ENCODE results near the gene LCLAT1.

LCLAT1 gene

GRCh38 chr2:30445266-30445821, 1.7 kb upstream of the LCLAT1 start:
- TF ChIP-seq EZH2 (IDR thresholded peaks at IDR 0.05; ENCODE audit: borderline replicate concordance, low read depth, low read length, severe bottlenecking) (no peak), CTCF (IDR thresholded peaks at IDR 0.05; ENCODE audit: borderline replicate concordance, extremely low read depth, low read length, poor library complexity, severe bottlenecking) (no peak)
- DNase-seq, result no peak
- H3K36me3 ChIP-seq (ENCODE audit: insufficient read depth, low read length), result peaks cover 3% of the 10 kb centered on the region; the same call in 1 of the 2 replicates
- H3K9me3 ChIP-seq (ENCODE audit: insufficient read depth, low read length, severe bottlenecking), result no peaks in the 10 kb centered on the region
- H3K4me1 ChIP-seq (ENCODE audit: insufficient read depth, low read length), result peaks cover 22% of the 10 kb centered on the region
- peaks cover 34% of the 10 kb centered on the region for H3K79me2 ChIP-seq (ENCODE audit: insufficient read depth, low read length)
- no peak overlapping the region for H3K4me3 ChIP-seq (ENCODE audit: low read depth in 1 of 2, low read length in 2 of 2)
- H3K9ac ChIP-seq (ENCODE audit: low read depth, low read length), result no peak overlapping the region
- no peak overlapping the region for H3K4me2 ChIP-seq (ENCODE audit: insufficient read depth, low read length)
- no peaks in the 10 kb centered on the region for H4K20me1 ChIP-seq (ENCODE audit: insufficient read depth, low read length)
- H3K27ac ChIP-seq (ENCODE audit: low read length), result no peak overlapping the region
- no peaks in the 10 kb centered on the region for H3K27me3 ChIP-seq (ENCODE audit: insufficient read depth, low read length, poor library complexity)
- ATAC-seq (ENCODE audit: insufficient read depth, low read depth), result no peak
- no peak overlapping the region for H2AFZ ChIP-seq (ENCODE audit: low read depth, low read length)

GRCh38 chr2:30446602-30447148, 371 bp upstream of the LCLAT1 start:
- Histone ChIP-seq H3K36me3 (ENCODE audit: insufficient read depth, low read length) (peaks cover 7% of the 10 kb centered on the region; the same call in 1 of the 2 replicates), H4K20me1 (ENCODE audit: insufficient read depth, low read length) (no peaks in the 10 kb centered on the region), H3K9ac (ENCODE audit: low read depth, low read length) (peak overlapping the region; percentile 89), H3K79me2 (ENCODE audit: insufficient read depth, low read length) (peaks cover 44% of the 10 kb centered on the region), H2AFZ (ENCODE audit: low read depth, low read length) (peak overlapping the region; percentile 95), H3K27me3 (ENCODE audit: insufficient read depth, low read length, poor library complexity) (no peaks in the 10 kb centered on the region), H3K9me3 (ENCODE audit: insufficient read depth, low read length, severe bottlenecking) (no peaks in the 10 kb centered on the region), H3K4me2 (ENCODE audit: insufficient read depth, low read length) (peak overlapping the region; percentile 95), H3K4me1 (ENCODE audit: insufficient read depth, low read length) (peaks cover 22% of the 10 kb centered on the region), H3K4me3 (ENCODE audit: low read depth in 1 of 2, low read length in 2 of 2) (peak overlapping the region; percentile 46 to 97), H3K27ac (ENCODE audit: low read length) (peak overlapping the region; percentile 82)
- DNase-seq, result no peak
- TF ChIP-seq CTCF (IDR thresholded peaks at IDR 0.05; ENCODE audit: borderline replicate concordance, extremely low read depth, low read length, poor library complexity, severe bottlenecking) (no peak), EZH2 (IDR thresholded peaks at IDR 0.05; ENCODE audit: borderline replicate concordance, low read depth, low read length, severe bottlenecking) (no peak)
- 0 out of 3 replicates have a peak, but pooled peaks have one; percentile 15 for ATAC-seq (ENCODE audit: insufficient read depth, low read depth)

GRCh38 chr2:30448308-30448707, 1.3 kb downstream of the LCLAT1 start:
- H3K36me3 ChIP-seq (ENCODE audit: insufficient read depth, low read length), result peaks cover 7% of the 10 kb centered on the region; the same call in 1 of the 2 replicates
- peak overlapping the region in 1 of 2 experiments; percentile 97; a peak in 1 of 4 replicates for H3K4me3 ChIP-seq (ENCODE audit: low read depth in 1 of 2, low read length in 2 of 2)
- no peak overlapping the region for H3K27ac ChIP-seq (ENCODE audit: low read length)
- ATAC-seq (ENCODE audit: insufficient read depth, low read depth) (no peak), DNase-seq (no peak)
- TF ChIP-seq EZH2 (IDR thresholded peaks at IDR 0.05; ENCODE audit: borderline replicate concordance, low read depth, low read length, severe bottlenecking) (no peak), CTCF (IDR thresholded peaks at IDR 0.05; ENCODE audit: borderline replicate concordance, extremely low read depth, low read length, poor library complexity, severe bottlenecking) (no peak)
- peak overlapping the region; percentile 95 for H3K4me2 ChIP-seq (ENCODE audit: insufficient read depth, low read length)
- no peaks in the 10 kb centered on the region for H3K27me3 ChIP-seq (ENCODE audit: insufficient read depth, low read length, poor library complexity)
- peaks cover 55% of the 10 kb centered on the region for H3K79me2 ChIP-seq (ENCODE audit: insufficient read depth, low read length)
- H2AFZ ChIP-seq (ENCODE audit: low read depth, low read length), result no peak overlapping the region
- no peaks in the 10 kb centered on the region for H3K9me3 ChIP-seq (ENCODE audit: insufficient read depth, low read length, severe bottlenecking)
- H3K4me1 ChIP-seq (ENCODE audit: insufficient read depth, low read length), result peaks cover 22% of the 10 kb centered on the region
- no peaks in the 10 kb centered on the region; the same call in 1 of the 2 replicates for H4K20me1 ChIP-seq (ENCODE audit: insufficient read depth, low read length)
- H3K9ac ChIP-seq (ENCODE audit: low read depth, low read length), result no peak overlapping the region

Measured in DND-41 (cell line).